Right lobe of liver (tissue), 6 donors: ENCODE results near the gene PICALM. TPM values are rescaled to one million over a fixed set of nuclear protein-coding genes. Genes with fewer than 3 reads are reported as not detected.

Source experiments
- ATAC-seq, 4 donors: fragments of 200-7000 bp; cut with Tn5 transposase; one replicate each; pipeline ENCODE4 v1.9.1; 2020; ENCODE audit warnings: mild to moderate bottlenecking in 4 of 4, moderate library complexity in 4 of 4
- DNase-seq, 3 donors: peaks; one replicate each; pipeline ENCODE4 v3.0.0-alpha.2; 2020
- H3K27ac ChIP-seq, 3 donors: fragments of 200-600 bp; one replicate each; pipeline ENCODE4 v1.8.0; 2022
- H3K27me3 ChIP-seq, 2 donors: fragments of 200-600 bp; one replicate each; pipeline ENCODE4 v1.8.0; 2022
- H3K36me3 ChIP-seq, 4 donors: fragments of 200-600 bp; sonication (generic) in 1 of 4; one replicate each; pipeline versions ENCODE4 v1.5.1 to v1.8.0; 2017 to 2022; ENCODE audit warnings: control low read depth in 1 of 4
- H3K4me1 ChIP-seq, 4 donors: fragments of 200-600 bp; sonication (generic) in 1 of 4; one replicate each; pipeline versions ENCODE4 v1.5.1 to v1.8.0; 2017 to 2022; ENCODE audit warnings: control low read depth in 1 of 4
- H3K4me3 ChIP-seq, 3 donors: fragments of 200-600 bp; one replicate each; pipeline ENCODE4 v1.8.0; 2022
- H3K9me3 ChIP-seq, 4 donors: fragments of 200-600 bp; sonication (generic) in 1 of 4; one replicate each; pipeline versions ENCODE4 v1.5.1 to v1.8.0; 2017 to 2022; ENCODE audit warnings: control low read depth in 1 of 4
- POLR2A ChIP-seq: fragments of 450-650 bp; IDR thresholded peaks from one replicate; pipeline ENCODE4 v1.6.1; 2017; ENCODE audit warnings: antibody characterized with exemption, mild to moderate bottlenecking
- WGBS: methylation state at CpG from one replicate; pipeline ENCODE4 v1.1.6; 2018; ENCODE audit warnings: low coverage, low lambda C conversion rate; ENCODE audit not compliant: insufficient coverage; ENCODE audit errors: missing lambda C conversion rate; 5-methylcytosine and 5-hydroxymethylcytosine counted together
- intact Hi-C, 2 donors: fragments of 100-400 bp; cut with DNase I; formaldehyde crosslinking; loops; one replicate each; pipeline versions ENCODE4 v1.11.2 to v1.14.1; 2022
- total RNA-seq, 6 experiments: library from RNA; depleted of rRNA in 2 of 6; stranded (reverse); fragments of >200 nt in 2 of 6; fragmentation: NEBNext Ultra II Directional in 3 of 6; extraction: Animal tissue kit (Norgen Biotek cat#: 25700) in 3 of 6; gene quantifications; one replicate each; pipeline versions ENCODE4 v1.1.0 to v1.2.4, GENCODE V29; 2016 to 2023
- TF ChIP-seq, protein P1 (sequence below), 4 donors: fragments of 200-600 bp in 3 of 4; fragments of 450-650 bp in 1 of 4; IDR thresholded peaks; one replicate each; pipeline versions ENCODE4 v1.5.1 to v1.8.0; 2016 to 2022; ENCODE audit warnings: antibody characterized with exemption in 4 of 4, mild to moderate bottlenecking in 2 of 4
- donor health status: DM: no; HTN: yes; CAD: no.
- donor health status: DM: no; HTN: no; CAD: no.
- donor health status: DM: no; HTN: no; CAD: no.
- donor health status: DM: no; HTN: yes; CAD: no.
- donor health status: DM: no; HTN: yes; CAD: no.

Gene PICALM
- total RNA-seq, 6 experiments from 2014 or later: 84.1 to 137 (median 97.6) TPM

DNA sequence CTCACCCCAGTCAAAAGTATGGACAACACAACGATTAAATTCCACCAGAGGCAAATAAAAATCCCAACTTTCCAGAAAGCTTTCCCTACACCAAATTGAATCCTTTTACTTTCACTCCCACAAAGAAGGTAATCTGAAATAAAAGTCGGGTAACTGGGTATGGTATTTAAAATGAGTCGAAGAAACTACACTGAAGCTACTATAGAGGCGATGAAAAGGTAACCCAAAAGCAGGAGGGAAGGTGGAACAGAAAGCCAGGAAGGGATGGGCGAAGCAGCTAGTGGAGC lies 1.1 kb downstream of the PICALM start:
- ATAC-seq (peak in 1 of 4 donors; percentile 0), DNase-seq (no peak)
- Histone ChIP-seq H3K27me3 (no peaks in the 10 kb centered on the region), H3K27ac (peak overlapping the region; percentile 93 to 98 (median 94)), H3K4me1 (peaks cover 0 to 41% (median 15%) of the 10 kb centered on the region in 4 donors), H3K36me3 (no peaks in the 10 kb centered on the region), H3K9me3 (no peaks in the 10 kb centered on the region), H3K4me3 (peak overlapping the region; percentile 62 to 89 (median 88))
- TF ChIP-seq, protein P1, sequence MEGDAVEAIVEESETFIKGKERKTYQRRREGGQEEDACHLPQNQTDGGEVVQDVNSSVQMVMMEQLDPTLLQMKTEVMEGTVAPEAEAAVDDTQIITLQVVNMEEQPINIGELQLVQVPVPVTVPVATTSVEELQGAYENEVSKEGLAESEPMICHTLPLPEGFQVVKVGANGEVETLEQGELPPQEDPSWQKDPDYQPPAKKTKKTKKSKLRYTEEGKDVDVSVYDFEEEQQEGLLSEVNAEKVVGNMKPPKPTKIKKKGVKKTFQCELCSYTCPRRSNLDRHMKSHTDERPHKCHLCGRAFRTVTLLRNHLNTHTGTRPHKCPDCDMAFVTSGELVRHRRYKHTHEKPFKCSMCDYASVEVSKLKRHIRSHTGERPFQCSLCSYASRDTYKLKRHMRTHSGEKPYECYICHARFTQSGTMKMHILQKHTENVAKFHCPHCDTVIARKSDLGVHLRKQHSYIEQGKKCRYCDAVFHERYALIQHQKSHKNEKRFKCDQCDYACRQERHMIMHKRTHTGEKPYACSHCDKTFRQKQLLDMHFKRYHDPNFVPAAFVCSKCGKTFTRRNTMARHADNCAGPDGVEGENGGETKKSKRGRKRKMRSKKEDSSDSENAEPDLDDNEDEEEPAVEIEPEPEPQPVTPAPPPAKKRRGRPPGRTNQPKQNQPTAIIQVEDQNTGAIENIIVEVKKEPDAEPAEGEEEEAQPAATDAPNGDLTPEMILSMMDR (IDR thresholded peaks at IDR 0.05): no peak
- no peak for TF ChIP-seq POLR2A
- WGBS: 0% methylated on average over 5 of the region's 5 CpGs
- intact Hi-C loops: no loop called here

- WGBS: 0% methylated on average over 11 of the region's 11 CpGs
- H3K27ac ChIP-seq: peak overlapping the region; percentile 93 to 98 (median 94)
- peak overlapping the region; percentile 62 to 89 (median 88) for H3K4me3 ChIP-seq
- H3K36me3 ChIP-seq: no peaks in the 10 kb centered on the region
- no peaks in the 10 kb centered on the region for H3K27me3 ChIP-seq
- H3K9me3 ChIP-seq: no peaks in the 10 kb centered on the region
- ATAC-seq (peak in 3 of 4 donors; percentile 1 to 20 (median 4)), DNase-seq (no peak)
- TF ChIP-seq POLR2A: peak; percentile 24
- TF ChIP-seq, protein P1 (IDR thresholded peaks at IDR 0.05): no peak
- peaks cover 0 to 46% (median 17%) of the 10 kb centered on the region in 4 donors for H3K4me1 ChIP-seq
- intact Hi-C loops: no loop called here
Measured at GRCh38 chr11:86067009-86067850, 1.7 kb downstream of the PICALM start.

DNA sequence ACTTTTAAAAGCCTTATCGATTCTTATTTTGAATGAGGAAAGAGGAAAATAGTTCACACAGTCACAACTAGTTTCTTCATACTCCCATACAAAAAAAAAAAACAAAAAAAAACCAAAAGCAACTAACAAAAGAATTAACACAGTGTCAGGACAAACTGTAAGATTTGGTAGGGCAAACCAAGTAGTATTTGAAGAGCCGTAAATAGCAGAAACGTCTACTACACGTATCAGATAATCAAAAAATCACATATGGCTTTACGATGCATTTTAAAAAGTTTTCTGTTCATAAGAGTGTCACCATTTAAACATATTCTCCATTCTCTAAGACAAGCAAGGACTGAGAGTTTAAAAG lies 2.3 kb downstream of the PICALM start:
- no peaks in the 10 kb centered on the region for H3K36me3 ChIP-seq
- intact Hi-C loops: no loop called here
- peaks cover 0 to 47% (median 18%) of the 10 kb centered on the region in 4 donors for H3K4me1 ChIP-seq
- no peak for ATAC-seq
- DNase-seq: no peak
- TF ChIP-seq, protein P1 (IDR thresholded peaks at IDR 0.05): no peak
- TF ChIP-seq POLR2A: no peak
- H3K4me3 ChIP-seq: peak overlapping the region; percentile 62 to 89 (median 88)
- H3K27me3 ChIP-seq: no peaks in the 10 kb centered on the region
- WGBS: 0% methylated on average over 5 of the region's 5 CpGs
- H3K9me3 ChIP-seq: no peaks in the 10 kb centered on the region
- H3K27ac ChIP-seq: peak overlapping the region; percentile 93 to 98 (median 94)

- no peaks in the 10 kb centered on the region for H3K36me3 ChIP-seq
- peak overlapping the region; percentile 93 to 98 (median 94) for H3K27ac ChIP-seq
- 3% methylated on average over 3 of the region's 3 CpGs for WGBS
- peak overlapping the region; percentile 62 to 89 (median 88) for H3K4me3 ChIP-seq
- no peaks in the 10 kb centered on the region for H3K9me3 ChIP-seq
- H3K4me1 ChIP-seq: peaks cover 0 to 49% (median 18%) of the 10 kb centered on the region in 4 donors
- no peaks in the 10 kb centered on the region for H3K27me3 ChIP-seq
- TF ChIP-seq POLR2A: no peak
- TF ChIP-seq, protein P1 (IDR thresholded peaks at IDR 0.05): no peak
- no peak for DNase-seq
- ATAC-seq: no peak
- intact Hi-C loops: no loop called here
Measured at GRCh38 chr11:86066033-86066432, 2.9 kb downstream of the PICALM start.
